Epidermal melanocyte (primary cell): ENCODE measurements around the gene CCL11.

Source experiments
- DNase-seq: peaks from one replicate; pipeline ENCODE4 v3.0.0; 2011; ENCODE audit warnings: low spot score; ENCODE audit not compliant: insufficient read length

Gene CCL11

DNA sequence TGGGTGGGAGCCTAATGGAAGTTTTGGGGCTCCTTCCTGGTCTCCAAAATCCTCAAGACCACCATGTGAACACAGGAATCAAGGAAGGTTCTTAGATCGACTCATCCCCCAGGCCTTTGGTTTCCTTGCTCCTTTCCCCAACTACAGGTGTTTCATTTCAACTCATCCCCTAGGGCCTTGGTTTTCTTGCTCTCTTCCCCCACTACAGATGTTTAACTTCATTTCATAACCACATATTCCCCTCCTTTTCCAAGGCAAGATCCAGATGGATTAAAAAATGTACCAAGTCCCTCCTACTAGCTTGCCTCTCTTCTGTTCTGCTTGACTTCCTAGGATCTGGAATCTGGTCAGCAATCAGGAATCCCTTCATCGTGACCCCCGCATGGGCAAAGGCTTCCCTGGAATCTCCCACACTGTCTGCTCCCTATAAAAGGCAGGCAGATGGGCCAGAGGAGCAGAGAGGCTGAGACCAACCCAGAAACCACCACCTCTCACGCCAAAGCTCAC lies at the start of gene CCL11:
CCL11 (plus strand) TSS at position 457 of the 507 bp plus-strand sequence. CDS start 67 bp downstream, outside the sequence.
- DNase-seq = no peak

- no peak for DNase-seq
These were observed 49.2 kb upstream of the CCL11 start for GRCh38 chr17:34236281-34236892.

- DNase-seq = no peak
These were observed 48.1 kb upstream of the CCL11 start for GRCh38 chr17:34237458-34237857.

GRCh38 chr17:34241062-34241461 lies 44.5 kb upstream of the CCL11 start:
- no peak for DNase-seq

GRCh38 chr17:34242587-34243363 lies 42.8 kb upstream of the CCL11 start:
- no peak for DNase-seq

DNA sequence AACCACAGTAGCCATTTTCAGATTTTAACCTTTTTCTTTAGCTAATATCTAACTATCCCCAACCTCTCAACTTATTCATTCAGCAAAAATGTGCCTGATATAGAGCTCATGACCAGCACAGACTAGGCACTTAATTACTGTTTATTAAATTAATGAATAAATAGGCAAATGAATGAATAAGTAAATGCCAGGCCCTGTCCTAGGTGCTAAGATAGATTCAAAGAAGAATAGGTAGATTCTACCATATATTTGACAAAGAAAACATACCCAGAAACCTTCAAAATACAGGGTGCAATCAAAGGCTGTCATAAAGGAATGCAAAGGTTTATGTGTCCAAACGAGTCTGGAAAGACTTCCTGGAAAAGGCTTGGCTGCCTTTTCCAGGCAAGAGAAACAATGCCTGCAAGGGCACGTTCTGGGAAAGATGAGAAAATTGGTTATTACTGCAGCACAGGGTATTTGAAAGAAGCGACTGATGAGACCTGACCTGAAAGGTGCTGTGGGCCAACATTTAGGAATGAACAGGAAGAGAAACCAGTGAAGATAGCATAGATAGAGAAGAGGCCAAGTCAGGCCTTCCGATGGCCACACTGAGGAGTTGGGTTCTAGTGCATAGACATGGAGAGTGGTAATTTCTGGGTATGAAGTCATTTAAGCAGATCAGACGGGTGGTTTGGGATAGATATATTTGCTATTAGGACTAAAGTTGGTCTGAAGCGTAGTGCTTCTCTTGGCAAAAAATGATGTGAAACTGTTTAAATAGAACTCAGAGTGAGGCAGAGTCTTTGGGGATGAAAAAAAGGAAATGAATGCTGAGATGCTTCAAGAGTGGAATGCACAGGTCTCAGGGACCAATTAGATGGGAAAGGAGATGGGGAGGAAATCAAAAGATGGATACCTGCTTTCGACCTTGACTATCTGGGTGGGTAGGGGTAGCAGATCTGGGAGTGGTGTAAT lies 41.9 kb upstream of the CCL11 start:
- no peak for DNase-seq

DNA sequence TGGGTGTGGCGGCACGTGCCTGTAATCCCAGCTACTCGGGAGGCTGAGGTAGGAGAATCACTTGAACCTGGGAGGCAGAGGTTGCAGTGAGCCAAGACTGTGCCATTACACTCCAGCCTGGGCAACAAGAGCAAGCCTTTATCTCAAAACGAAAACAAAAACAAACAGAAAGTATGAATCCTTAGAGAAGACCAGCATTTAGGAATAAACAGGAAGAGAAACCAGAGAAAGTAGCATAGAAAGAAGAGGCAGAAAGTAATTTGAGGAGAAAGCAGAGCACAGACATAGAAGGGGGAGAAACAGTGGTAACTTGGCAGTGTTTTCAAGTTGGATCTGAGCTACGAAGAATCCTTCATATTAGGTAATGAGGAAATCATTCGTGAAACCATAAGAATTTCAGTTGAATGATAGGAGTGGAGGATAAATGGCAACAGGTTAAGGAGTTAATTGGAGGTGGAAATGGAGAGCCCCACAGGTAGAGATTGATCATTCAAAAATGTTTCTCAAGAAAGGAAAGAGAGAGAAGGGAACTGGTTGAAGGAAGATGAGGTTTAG lies 40.1 kb upstream of the CCL11 start:
- DNase-seq = no peak

DNA sequence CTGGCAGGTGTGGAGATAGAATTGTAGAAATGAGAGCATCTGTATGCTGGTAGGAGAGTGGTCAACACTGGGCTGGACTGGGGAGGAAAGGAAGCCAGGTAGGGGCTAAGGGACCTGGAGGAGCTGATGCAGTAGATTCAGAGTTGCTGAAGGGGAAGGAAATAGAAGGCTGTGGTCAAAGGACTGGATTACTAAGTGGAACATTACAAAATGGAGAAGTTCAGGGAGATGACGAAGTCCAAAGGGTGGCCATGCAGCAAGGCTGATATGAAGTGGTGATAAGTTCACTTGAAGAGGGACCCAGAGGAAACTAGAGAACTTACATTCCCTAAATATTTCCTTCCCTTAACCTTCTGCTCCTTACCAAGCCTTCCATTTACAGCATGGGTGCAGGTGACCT lies 39.1 kb upstream of the CCL11 start:
- no peak for DNase-seq

- no peak for DNase-seq
These were observed 38.7 kb upstream of the CCL11 start for GRCh38 chr17:34246881-34247280.

GRCh38 chr17:34248511-34249024 lies 37.0 kb upstream of the CCL11 start:
- DNase-seq = no peak

GRCh38 chr17:34249061-34249460 lies 36.5 kb upstream of the CCL11 start:
- DNase-seq = no peak

- DNase-seq = no peak
These were observed 36.1 kb upstream of the CCL11 start for GRCh38 chr17:34249478-34249877.

- no peak for DNase-seq
These were observed 34.4 kb upstream of the CCL11 start for GRCh38 chr17:34251186-34251585.

- no peak for DNase-seq
These were observed 33.5 kb upstream of the CCL11 start for GRCh38 chr17:34252095-34252443.

- DNase-seq = peak; percentile 77
These were observed 33.0 kb upstream of the CCL11 start for GRCh38 chr17:34252444-34253138.

DNA sequence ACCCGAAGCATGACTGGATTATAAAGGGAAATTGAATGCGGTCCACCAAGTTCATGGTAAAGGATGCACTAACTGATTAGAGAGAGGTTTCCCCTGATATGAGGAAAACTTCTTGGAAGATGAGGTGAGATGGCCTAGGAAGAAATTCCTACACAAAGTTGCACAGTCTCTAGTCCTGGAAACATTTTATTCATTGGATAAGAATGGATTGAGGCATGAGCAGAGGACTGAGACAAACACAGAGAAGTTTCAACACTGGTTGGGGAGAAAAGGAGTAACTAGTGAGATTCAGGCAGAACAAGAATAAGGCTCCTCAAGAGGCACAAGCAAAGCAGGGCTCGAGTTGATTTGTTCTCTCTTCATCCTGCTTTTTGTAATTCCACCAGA lies 32.4 kb upstream of the CCL11 start:
- DNase-seq = no peak

DNA sequence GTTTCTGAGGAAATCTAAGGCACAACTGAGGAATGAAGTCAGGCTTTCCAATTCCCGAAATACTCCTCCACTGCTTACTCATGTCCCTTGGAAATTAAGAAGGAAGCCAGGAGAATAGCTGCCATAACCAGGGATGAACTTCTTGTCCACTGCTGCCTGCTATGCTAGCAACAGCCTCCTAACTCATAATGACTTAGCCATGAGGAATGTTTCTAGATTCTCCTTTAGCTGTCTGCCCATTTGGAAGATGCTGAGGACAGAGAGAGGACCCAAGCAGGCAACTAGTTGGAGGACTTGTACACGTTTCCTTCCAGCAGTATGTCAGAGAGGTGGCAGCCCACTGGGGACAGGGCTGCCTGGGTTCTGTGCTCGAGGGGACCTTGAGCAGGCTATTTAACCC lies 31.4 kb upstream of the CCL11 start:
- no peak for DNase-seq

- peak; percentile 64 for DNase-seq
These were observed 30.7 kb upstream of the CCL11 start, which contains the start of gene CCL2 for GRCh38 chr17:34254651-34255380. Gene CCL2, plus strand, starts transcription at chr17:34255285. Its CDS starts 65 bp downstream, at chr17:34255350.

- DNase-seq = no peak
These were observed 30.2 kb upstream of the CCL11 start for GRCh38 chr17:34255381-34255732.

GRCh38 chr17:34255841-34256240 lies 29.7 kb upstream of the CCL11 start:
- DNase-seq = no peak
